Mesendoderm (in vitro differentiated cells): ENCODE results near the gene LIG3.

ENCODE experiments used
- DNase-seq: peaks from one replicate; pipeline ENCODE4 v3.0.0; 2013
- H2AK5ac ChIP-seq: 2 replicates; pipeline ENCODE4 v1.6.1; 2013; ENCODE audit warnings: low read length, inconsistent platforms
- H2BK120ac ChIP-seq: 2 replicates; pipeline ENCODE4 v1.6.1; 2013; ENCODE audit warnings: low read depth, mild to moderate bottlenecking, low read length, moderate library complexity, mixed read lengths
- H2BK15ac ChIP-seq: replicated peaks from 2 replicates; pipeline ENCODE4 v1.6.1; 2013; ENCODE audit warnings: low read depth, mild to moderate bottlenecking, moderate library complexity
- H2BK5ac ChIP-seq: 2 replicates; pipeline ENCODE4 v1.6.1; 2013; ENCODE audit warnings: low read length, inconsistent platforms
- H3K18ac ChIP-seq: 2 replicates; pipeline ENCODE4 v1.6.1; 2013; ENCODE audit warnings: mild to moderate bottlenecking, low read length, mixed read lengths
- H3K23ac ChIP-seq: one replicate; pipeline ENCODE4 v1.6.1; 2013; ENCODE audit warnings: low read length
- H3K27ac ChIP-seq: 2 replicates; pipeline ENCODE4 v1.5.1; 2013; ENCODE audit warnings: low read depth, mild to moderate bottlenecking, inconsistent platforms, low read length, moderate library complexity
- H3K27me3 ChIP-seq: 2 replicates; pipeline ENCODE4 v1.6.1; 2013; ENCODE audit warnings: low read length, control low read depth, mild to moderate bottlenecking, inconsistent platforms; ENCODE audit not compliant: insufficient read depth, poor library complexity
- H3K36me3 ChIP-seq: 2 replicates; pipeline ENCODE4 v1.6.1; 2013; ENCODE audit warnings: low read length, inconsistent platforms; ENCODE audit not compliant: control insufficient read depth, insufficient read depth
- H3K4ac ChIP-seq: one replicate; pipeline ENCODE4 v1.6.1; 2013; ENCODE audit warnings: low read depth, mild to moderate bottlenecking, low read length, moderate library complexity
- H3K4me1 ChIP-seq: 2 replicates; pipeline ENCODE4 v1.6.1; 2013; ENCODE audit warnings: low read depth, low read length, inconsistent platforms; ENCODE audit not compliant: control insufficient read depth
- H3K4me2 ChIP-seq: 2 replicates; pipeline ENCODE4 v1.6.1; 2013; ENCODE audit warnings: low read length
- H3K4me3 ChIP-seq: 2 replicates; pipeline ENCODE4 v1.5.1; 2013; ENCODE audit warnings: mild to moderate bottlenecking, low read length
- H3K56ac ChIP-seq: one replicate; pipeline ENCODE4 v1.6.1; 2013; ENCODE audit warnings: low read length
- H3K79me1 ChIP-seq: 2 replicates; pipeline ENCODE4 v1.6.1; 2013; ENCODE audit warnings: low read length, inconsistent platforms
- H3K79me2 ChIP-seq: 2 replicates; pipeline ENCODE4 v1.6.1; 2013; ENCODE audit warnings: mild to moderate bottlenecking, low read length; ENCODE audit not compliant: control insufficient read depth, insufficient read depth
- H3K9ac ChIP-seq: 2 replicates; pipeline ENCODE4 v1.6.1; 2013; ENCODE audit warnings: low read length, inconsistent platforms
- H4K5ac ChIP-seq: one replicate; pipeline ENCODE4 v1.6.1; 2013; ENCODE audit warnings: low read length
- H4K8ac ChIP-seq: one replicate; pipeline ENCODE4 v1.6.1; 2013; ENCODE audit warnings: low read depth, mild to moderate bottlenecking, control low read depth, low read length, moderate library complexity
- WGBS: extraction: QIAGEN DNeasy Blood & Tissue Kit; methylation state at CpG from one replicate; pipeline ENCODE4 v1.1.7; 2013; ENCODE audit warnings: low lambda C conversion rate, missing lambda C conversion rate; ENCODE audit not compliant: insufficient coverage; ENCODE audit errors: extremely low coverage; 5-methylcytosine and 5-hydroxymethylcytosine counted together

The LIG3 gene

GRCh38 chr17:34974794-34975785 is 5.2 kb upstream of the LIG3 start:
- no CpG with 5 or more reads among the region's 3 CpGs for WGBS
- H4K5ac ChIP-seq: no peak overlapping the region
- H2BK120ac ChIP-seq: no peak overlapping the region
- H2BK15ac ChIP-seq: no peak overlapping the region
- H3K27me3 ChIP-seq: no peaks in the 10 kb centered on the region
- H3K79me1 ChIP-seq: no peaks in the 10 kb centered on the region
- H4K8ac ChIP-seq: no peak overlapping the region
- no peak overlapping the region for H3K4me3 ChIP-seq
- no peak overlapping the region for H3K18ac ChIP-seq
- peaks cover 4% of the 10 kb centered on the region for H3K4me1 ChIP-seq
- no peak overlapping the region for H3K4me2 ChIP-seq
- no peak overlapping the region for H2AK5ac ChIP-seq
- H3K9ac ChIP-seq: no peak overlapping the region
- no peak overlapping the region for H3K23ac ChIP-seq
- H2BK5ac ChIP-seq: no peak overlapping the region
- H3K79me2 ChIP-seq: no peaks in the 10 kb centered on the region
- H3K4ac ChIP-seq: no peak overlapping the region
- no peak overlapping the region for H3K27ac ChIP-seq
- H3K56ac ChIP-seq: peak overlapping the region; percentile 39
- peak; percentile 72 for DNase-seq
- no peaks in the 10 kb centered on the region for H3K36me3 ChIP-seq

- Histone ChIP-seq H3K79me1 (peaks cover 10% of the 10 kb centered on the region), H3K4me1 (peaks cover 4% of the 10 kb centered on the region), H3K4me3 (no peak overlapping the region), H3K27ac (no peak overlapping the region), H4K8ac (no peak overlapping the region), H2BK5ac (no peak overlapping the region), H3K4ac (no peak overlapping the region), H3K36me3 (peaks cover 3% of the 10 kb centered on the region), H2BK15ac (no peak overlapping the region), H3K56ac (peak overlapping the region; percentile 17), H3K79me2 (peaks cover 19% of the 10 kb centered on the region), H2BK120ac (no peak overlapping the region), H3K23ac (no peak overlapping the region), H3K27me3 (no peaks in the 10 kb centered on the region), H3K9ac (no peak overlapping the region), H3K18ac (no peak overlapping the region), H4K5ac (no peak overlapping the region), H3K4me2 (no peak overlapping the region), H2AK5ac (peak overlapping the region; percentile 34)
- WGBS: 100% methylated on average over 1 of the region's 7 CpGs
- DNase-seq: no peak
These were observed 1.2 kb upstream of the LIG3 start for GRCh38 chr17:34979153-34979552.

- WGBS: 100% methylated on average over 2 of the region's 15 CpGs
- no peak overlapping the region for H3K4me2 ChIP-seq
- H2BK120ac ChIP-seq: no peak overlapping the region
- no peak overlapping the region for H3K23ac ChIP-seq
- no peak overlapping the region for H2BK5ac ChIP-seq
- H3K18ac ChIP-seq: no peak overlapping the region
- peaks cover 3% of the 10 kb centered on the region for H3K36me3 ChIP-seq
- no peak overlapping the region for H3K4ac ChIP-seq
- H3K27me3 ChIP-seq: no peaks in the 10 kb centered on the region
- H4K5ac ChIP-seq: no peak overlapping the region
- no peak overlapping the region for H3K4me3 ChIP-seq
- no peak overlapping the region for H4K8ac ChIP-seq
- no peak overlapping the region for H2BK15ac ChIP-seq
- H3K9ac ChIP-seq: peak overlapping the region; percentile 51
- H3K27ac ChIP-seq: no peak overlapping the region
- H3K4me1 ChIP-seq: peaks cover 4% of the 10 kb centered on the region
- H3K79me1 ChIP-seq: peaks cover 10% of the 10 kb centered on the region
- peak overlapping the region; percentile 40 for H3K56ac ChIP-seq
- H2AK5ac ChIP-seq: no peak overlapping the region
- DNase-seq: peak; percentile 38
- peaks cover 19% of the 10 kb centered on the region for H3K79me2 ChIP-seq
These were observed 511 bp upstream of the LIG3 start for GRCh38 chr17:34979650-34980352.

GRCh38 chr17:34980681-34981537 is 597 bp downstream of the LIG3 start:
- H3K23ac ChIP-seq: no peak overlapping the region
- no peak overlapping the region for H2AK5ac ChIP-seq

GRCh38 chr17:34981538-34982241 is 1.4 kb downstream of the LIG3 start:
- peak; percentile 28 for DNase-seq
- WGBS: no CpG with 5 or more reads among the region's 8 CpGs
- no peaks in the 10 kb centered on the region for H3K27me3 ChIP-seq

More at GRCh38 chr17:34980681-34981537, 597 bp downstream of the LIG3 start:
- peak; percentile 90 for DNase-seq
- peak overlapping the region; percentile 98 for H3K4me2 ChIP-seq
- peak overlapping the region; percentile 97 for H3K18ac ChIP-seq
- peak overlapping the region; percentile 75 for H3K4me3 ChIP-seq
- H2BK15ac ChIP-seq: peak overlapping the region; percentile 20
- H3K79me1 ChIP-seq: peaks cover 10% of the 10 kb centered on the region
- H4K5ac ChIP-seq: no peak overlapping the region
- no CpG with 5 or more reads among the region's 69 CpGs for WGBS
- peaks cover 19% of the 10 kb centered on the region for H3K79me2 ChIP-seq
- H3K9ac ChIP-seq: peak overlapping the region; percentile 95
- peak overlapping the region; percentile 41 for H2BK5ac ChIP-seq
- no peaks in the 10 kb centered on the region for H3K4me1 ChIP-seq
- peak overlapping the region; percentile 95 for H4K8ac ChIP-seq
- peaks cover 3% of the 10 kb centered on the region for H3K36me3 ChIP-seq
- peak overlapping the region; percentile 99 for H3K27ac ChIP-seq
- H3K27me3 ChIP-seq: no peaks in the 10 kb centered on the region
- peak overlapping the region; percentile 96 for H3K56ac ChIP-seq
- H2BK120ac ChIP-seq: peak overlapping the region; percentile 47
- H3K4ac ChIP-seq: peak overlapping the region; percentile 58

More at GRCh38 chr17:34981538-34982241, 1.4 kb downstream of the LIG3 start:
- H3K79me1 ChIP-seq: peaks cover 10% of the 10 kb centered on the region
- H3K9ac ChIP-seq: peak overlapping the region; percentile 95
- H2BK15ac ChIP-seq: peak overlapping the region; percentile 20
- no peak overlapping the region for H2BK5ac ChIP-seq
- H2BK120ac ChIP-seq: no peak overlapping the region
- peak overlapping the region; percentile 36 for H3K4ac ChIP-seq
- H3K23ac ChIP-seq: peak overlapping the region; percentile 15
- H3K18ac ChIP-seq: peak overlapping the region; percentile 97
- peak overlapping the region; percentile 99 for H3K27ac ChIP-seq
- peaks cover 19% of the 10 kb centered on the region for H3K79me2 ChIP-seq
- H3K36me3 ChIP-seq: peaks cover 3% of the 10 kb centered on the region
- peak overlapping the region; percentile 98 for H3K4me2 ChIP-seq
- no peak overlapping the region for H4K8ac ChIP-seq
- H3K4me3 ChIP-seq: peak overlapping the region; percentile 75
- H2AK5ac ChIP-seq: no peak overlapping the region
- peak overlapping the region; percentile 96 for H3K56ac ChIP-seq
- H3K4me1 ChIP-seq: no peaks in the 10 kb centered on the region
- H4K5ac ChIP-seq: no peak overlapping the region
